HCT116 (cell line): ENCODE data around the gene SMAGP. TPM values are rescaled to one million over a fixed set of nuclear protein-coding genes. Genes with fewer than 3 reads are reported as not detected.

Experiments
- ATAC-seq: fragments of 200-7000 bp; cut with Tn5 transposase; 2 replicates; pipeline ENCODE4 v1.9.1; 2020; ENCODE audit warnings: mild to moderate bottlenecking, moderate library complexity
- BruUV-seq: library from RNA; stranded (reverse); fragments of 400-500 nt; replicated peaks from 2 replicates; lab custom pipeline; 2021; lab: Mats Ljungman, UMichigan
- CTCF ChIA-PET: fragments of 300-600 bp; sonication (Branson Sonifier 250); formaldehyde crosslinking; loops from one replicate; lab custom pipeline; 2021; ENCODE audit warnings: antibody characterized with exemption; lab: Charles Lee
- POLR2A ChIA-PET: fragments of 300-600, 350-600 bp; sonication (Branson Sonifier 250); formaldehyde crosslinking; loops from one replicate; lab custom pipeline; 2021; ENCODE audit warnings: antibody characterized with exemption; lab: Charles Lee
- RAD21 ChIA-PET, 2 experiments: fragments of 300-600 bp; sonication (Branson Sonifier 250); formaldehyde crosslinking; loops; one replicate each; lab custom pipeline; 2023; ENCODE audit warnings: low total read pairs in 2 of 2; ENCODE audit not compliant: uncharacterized antibody in 2 of 2, unreplicated experiment in 2 of 2, low non-redundant PET in 1 of 2; lab: Charles Lee
- DNase-seq: peaks from one replicate; pipeline ENCODE4 v3.0.0-alpha.2; 2010; ENCODE audit warnings: low read depth, low spot score
- H2AFZ ChIP-seq: fragments of 200-600 bp; shearing (Covaris generic), sonication (generic); 2 replicates; pipeline ENCODE4 v1.6.1; 2017; ENCODE audit warnings: low read depth, mixed run types, mixed read lengths, antibody characterized with exemption, low read length; ENCODE audit not compliant: poor library complexity, severe bottlenecking
- H3K27ac ChIP-seq: 2 replicates; pipeline ENCODE4 v1.5.1; 2012; ENCODE audit warnings: low read depth, low read length
- H3K27me3 ChIP-seq: fragments of 200-600 bp; sonication (generic); 2 replicates; pipeline ENCODE4 v1.6.1; 2016; ENCODE audit warnings: mixed run types, low read length, mixed read lengths; ENCODE audit not compliant: insufficient read depth
- H3K36me3 ChIP-seq, 2 experiments: fragments of 200-500 bp in 1 of 2; fragments of 200-600 bp in 1 of 2; sonication (Bioruptor generic) in 1 of 2; sonication (generic) in 1 of 2; 2 replicates each; pipeline versions ENCODE4 v1.5.1 to v1.6.1; 2014 to 2016; ENCODE audit warnings: low read length in 2 of 2, inconsistent platforms in 1 of 2, mixed read lengths in 1 of 2, mixed run types in 1 of 2; ENCODE audit not compliant: insufficient read depth in 2 of 2, control insufficient read depth in 1 of 2
- H3K4me1 ChIP-seq, 2 experiments: fragments of 200-600 bp in 1 of 2; sonication (generic) in 1 of 2; 2 replicates each; pipeline versions ENCODE4 v1.5.1 to v1.6.1; 2012 to 2017; ENCODE audit warnings: low read length in 2 of 2, inconsistent platforms in 1 of 2, mild to moderate bottlenecking in 1 of 2, mixed read lengths in 1 of 2, mixed run types in 1 of 2, moderate library complexity in 1 of 2; ENCODE audit not compliant: insufficient read depth in 2 of 2, control insufficient read depth in 1 of 2
- H3K4me2 ChIP-seq: fragments of 200-600 bp; sonication (generic); 2 replicates; pipeline ENCODE4 v1.6.1; 2017; ENCODE audit warnings: mixed run types, low read length, mixed read lengths
- H3K4me3 ChIP-seq, 2 experiments: fragments of 200-600 bp in 1 of 2; sonication (generic) in 1 of 2; replicated peaks in 1 of 2; 2 replicates each; pipeline ENCODE4 v1.5.1; 2011 to 2016; ENCODE audit warnings: low read length in 2 of 2, control low read depth in 1 of 2, low read depth in 1 of 2, mild to moderate bottlenecking in 1 of 2, mixed read lengths in 1 of 2, mixed run types in 1 of 2
- H3K79me2 ChIP-seq: fragments of 200-600 bp; sonication (generic); 2 replicates; pipeline ENCODE4 v1.6.1; 2017; ENCODE audit warnings: mild to moderate bottlenecking, mixed run types, low read length, moderate library complexity, mixed read lengths; ENCODE audit not compliant: insufficient read depth
- H3K9ac ChIP-seq: fragments of 200-600 bp; sonication (generic); 2 replicates; pipeline ENCODE4 v1.6.1; 2016; ENCODE audit warnings: low read length, mixed read lengths
- H3K9me2 ChIP-seq: fragments of 200-600 bp; sonication (generic), shearing (Covaris generic); 2 replicates; pipeline ENCODE4 v1.6.1; 2017; ENCODE audit warnings: mixed run types, mild to moderate bottlenecking, moderate library complexity; ENCODE audit not compliant: insufficient read depth
- H3K9me3 ChIP-seq, 2 experiments: fragments of 200-500 bp in 1 of 2; fragments of 200-600 bp in 1 of 2; sonication (Bioruptor generic) in 1 of 2; sonication (generic) in 1 of 2; 2 replicates each; pipeline ENCODE4 v1.6.1; 2014 to 2017; ENCODE audit warnings: low read length in 2 of 2, mixed read lengths in 2 of 2, inconsistent platforms in 1 of 2, low read depth in 1 of 2, mild to moderate bottlenecking in 1 of 2, mixed run types in 1 of 2, moderate library complexity in 1 of 2; ENCODE audit not compliant: control insufficient read depth in 1 of 2, insufficient read depth in 1 of 2
- H4K20me1 ChIP-seq: fragments of 200-600 bp; sonication (generic), shearing (Covaris generic); 2 replicates; pipeline ENCODE4 v1.6.1; 2017; ENCODE audit warnings: mixed run types, mild to moderate bottlenecking, moderate library complexity; ENCODE audit not compliant: insufficient read depth
- CBX3 ChIP-seq: IDR thresholded peaks from 2 replicates; pipeline ENCODE4 v1.6.1; 2012; ENCODE audit warnings: low read depth
- POLR2AphosphoS5 ChIP-seq: IDR thresholded peaks from 2 replicates; pipeline ENCODE4 v1.6.1; 2011; ENCODE audit warnings: mild to moderate bottlenecking, low read depth, low read length, moderate library complexity
- RAD21 ChIP-seq: IDR thresholded peaks from 2 replicates; pipeline ENCODE4 v1.6.1; 2012; ENCODE audit warnings: low read depth, mild to moderate bottlenecking
- TCF7L2 ChIP-seq: IDR thresholded peaks from 2 replicates; pipeline ENCODE4 v1.7.0; 2011; ENCODE audit warnings: borderline replicate concordance, inconsistent platforms; ENCODE audit not compliant: insufficient read depth, insufficient read length; ENCODE audit errors: extremely low read depth
- ZFX ChIP-seq: fragments of 450-650 bp; IDR thresholded peaks from 2 replicates; pipeline ENCODE4 v1.6.1; 2017
- intact Hi-C: fragments of 100-400 bp; cut with micrococcal nuclease; formaldehyde crosslinking; loops from 2 replicates; pipeline ENCODE4 v1.10.0; 2022
- total RNA-seq: library from RNA; stranded (reverse); gene quantifications from one replicate; pipeline ENCODE4 v1.2.1, GENCODE V29; 2021; ENCODE audit not compliant: unreplicated experiment
- TF ChIP-seq, protein P1 (sequence below): IDR thresholded peaks from 2 replicates; pipeline ENCODE4 v1.6.1; 2012; ENCODE audit warnings: low read depth
- TF ChIP-seq, protein P2 (sequence below): IDR thresholded peaks from 2 replicates; pipeline ENCODE4 v1.6.1; 2012

SMAGP gene
- total RNA-seq, 1 experiment from 2014 or later = 39.9 TPM

DNA sequence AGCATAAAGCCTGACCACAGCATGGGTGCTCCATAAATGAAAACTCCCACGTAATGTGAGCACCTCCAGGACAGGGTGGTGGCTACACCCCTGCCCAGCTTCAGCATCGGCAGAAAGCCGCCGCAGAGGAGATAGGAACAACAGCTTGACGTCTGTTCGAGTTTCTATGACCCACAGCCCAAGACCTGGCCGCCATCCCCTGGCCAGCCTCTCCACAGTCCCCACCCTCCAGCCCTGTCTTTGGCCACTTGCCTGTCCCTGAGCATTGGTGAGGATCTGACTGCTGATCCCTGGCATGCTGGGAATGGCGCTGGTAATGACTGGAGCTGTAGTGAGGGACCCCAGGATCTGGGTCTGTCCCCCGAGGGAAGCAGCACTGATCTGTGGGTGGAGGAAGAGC is 73.7 kb downstream of the SMAGP start:
- Histone ChIP-seq H3K79me2 (no peaks in the 10 kb centered on the region), H3K9me3 (no peaks in the 10 kb centered on the region), H3K36me3 (no peaks in the 10 kb centered on the region), H3K9me2 (no peaks in the 10 kb centered on the region), H2AFZ (no peak overlapping the region), H3K27ac (no peak overlapping the region), H3K4me2 (no peak overlapping the region), H3K4me1 (peaks cover 7 to 17% of the 10 kb centered on the region in 2 experiments), H3K9ac (no peak overlapping the region), H3K27me3 (no peaks in the 10 kb centered on the region), H3K4me3 (no peak overlapping the region), H4K20me1 (no peaks in the 10 kb centered on the region)
- ATAC-seq (no peak), DNase-seq (no peak)
- CTCF ChIA-PET = no interaction called here
- no TSS peak for BruUV-seq
- TF ChIP-seq POLR2AphosphoS5 (no peak), CBX3 (no peak), ZFX (no peak), RAD21 (no peak), TCF7L2 (no peak)
- TF ChIP-seq, protein P1, sequence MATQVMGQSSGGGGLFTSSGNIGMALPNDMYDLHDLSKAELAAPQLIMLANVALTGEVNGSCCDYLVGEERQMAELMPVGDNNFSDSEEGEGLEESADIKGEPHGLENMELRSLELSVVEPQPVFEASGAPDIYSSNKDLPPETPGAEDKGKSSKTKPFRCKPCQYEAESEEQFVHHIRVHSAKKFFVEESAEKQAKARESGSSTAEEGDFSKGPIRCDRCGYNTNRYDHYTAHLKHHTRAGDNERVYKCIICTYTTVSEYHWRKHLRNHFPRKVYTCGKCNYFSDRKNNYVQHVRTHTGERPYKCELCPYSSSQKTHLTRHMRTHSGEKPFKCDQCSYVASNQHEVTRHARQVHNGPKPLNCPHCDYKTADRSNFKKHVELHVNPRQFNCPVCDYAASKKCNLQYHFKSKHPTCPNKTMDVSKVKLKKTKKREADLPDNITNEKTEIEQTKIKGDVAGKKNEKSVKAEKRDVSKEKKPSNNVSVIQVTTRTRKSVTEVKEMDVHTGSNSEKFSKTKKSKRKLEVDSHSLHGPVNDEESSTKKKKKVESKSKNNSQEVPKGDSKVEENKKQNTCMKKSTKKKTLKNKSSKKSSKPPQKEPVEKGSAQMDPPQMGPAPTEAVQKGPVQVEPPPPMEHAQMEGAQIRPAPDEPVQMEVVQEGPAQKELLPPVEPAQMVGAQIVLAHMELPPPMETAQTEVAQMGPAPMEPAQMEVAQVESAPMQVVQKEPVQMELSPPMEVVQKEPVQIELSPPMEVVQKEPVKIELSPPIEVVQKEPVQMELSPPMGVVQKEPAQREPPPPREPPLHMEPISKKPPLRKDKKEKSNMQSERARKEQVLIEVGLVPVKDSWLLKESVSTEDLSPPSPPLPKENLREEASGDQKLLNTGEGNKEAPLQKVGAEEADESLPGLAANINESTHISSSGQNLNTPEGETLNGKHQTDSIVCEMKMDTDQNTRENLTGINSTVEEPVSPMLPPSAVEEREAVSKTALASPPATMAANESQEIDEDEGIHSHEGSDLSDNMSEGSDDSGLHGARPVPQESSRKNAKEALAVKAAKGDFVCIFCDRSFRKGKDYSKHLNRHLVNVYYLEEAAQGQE = no peak
- TF ChIP-seq, protein P2, sequence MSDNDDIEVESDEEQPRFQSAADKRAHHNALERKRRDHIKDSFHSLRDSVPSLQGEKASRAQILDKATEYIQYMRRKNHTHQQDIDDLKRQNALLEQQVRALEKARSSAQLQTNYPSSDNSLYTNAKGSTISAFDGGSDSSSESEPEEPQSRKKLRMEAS = no peak
- RAD21 ChIA-PET = no interaction called here
- intact Hi-C loops = no loop called here
- POLR2A ChIA-PET = no interaction called here
